Activated CD4-positive, CD25-positive, alpha-beta regulatory T cell treated with anti-CD3 and anti-CD28 coated beads, Interleukin-2, amount 50 U/mL, for 16 hours (primary cell): ENCODE results near the gene FBXW2.
"Not testable (repeated sequence)": the region's sequence is repeated elsewhere in the genome, so short reads cannot be mapped to it uniquely, and the experiment has no call there.

Experiments
- DNase-seq: peaks from one replicate; pipeline ENCODE4 v3.0.0-alpha.2; 2020; ENCODE audit warnings: low read depth, low spot score

FBXW2 gene

GRCh38 chr9:120779227-120779626 lies 14.0 kb downstream of the FBXW2 start:
- no peak for DNase-seq

GRCh38 chr9:120778758-120779157 lies 14.5 kb downstream of the FBXW2 start:
- DNase-seq, result no peak

- DNase-seq, result no peak
These were observed 16.0 kb downstream of the FBXW2 start for GRCh38 chr9:120777229-120777628.

GRCh38 chr9:120776788-120777187 lies 16.4 kb downstream of the FBXW2 start:
- no peak for DNase-seq

- no peak for DNase-seq
These were observed 17.4 kb downstream of the FBXW2 start for GRCh38 chr9:120775859-120776258.

- no peak for DNase-seq
These were observed 18.5 kb downstream of the FBXW2 start for GRCh38 chr9:120774719-120775118.

- DNase-seq, result no peak
These were observed 20.0 kb downstream of the FBXW2 start for GRCh38 chr9:120773256-120773655.

GRCh38 chr9:120770931-120771330 lies 22.3 kb downstream of the FBXW2 start:
- no peak for DNase-seq

- no peak for DNase-seq
These were observed 24.3 kb downstream of the FBXW2 start for GRCh38 chr9:120768886-120769285.

GRCh38 chr9:120768247-120768646 lies 25.0 kb downstream of the FBXW2 start:
- no peak for DNase-seq

GRCh38 chr9:120767451-120767850 lies 25.8 kb downstream of the FBXW2 start:
- DNase-seq, result no peak

GRCh38 chr9:120765910-120766425 lies 27.2 kb downstream of the FBXW2 start:
- DNase-seq, result no peak

- DNase-seq, result no peak
These were observed 28.7 kb downstream of the FBXW2 start for GRCh38 chr9:120764476-120764875.

GRCh38 chr9:120761006-120761405 lies 32.2 kb downstream of the FBXW2 start:
- no peak for DNase-seq

GRCh38 chr9:120759755-120760400 lies 33.3 kb downstream of the FBXW2 start:
- DNase-seq, result no peak

GRCh38 chr9:120758544-120758943 lies 34.7 kb downstream of the FBXW2 start:
- no peak for DNase-seq

- no peak for DNase-seq
These were observed 35.9 kb downstream of the FBXW2 start for GRCh38 chr9:120757026-120757913.

GRCh38 chr9:120756531-120756930 lies 36.7 kb downstream of the FBXW2 start:
- no peak for DNase-seq

GRCh38 chr9:120755810-120756434 lies 37.3 kb downstream of the FBXW2 start:
- peak; percentile 58 for DNase-seq

GRCh38 chr9:120755044-120755443 lies 38.2 kb downstream of the FBXW2 start:
- DNase-seq, result no peak

GRCh38 chr9:120750421-120750820 lies 42.8 kb downstream of the FBXW2 start:
- DNase-seq, result no peak

- not testable (repeated sequence) for DNase-seq
These were observed 46.9 kb downstream of the FBXW2 start for GRCh38 chr9:120746366-120746765.
